Measurements from ENCODE around the gene STAT6.

The STAT6 gene

DNA sequence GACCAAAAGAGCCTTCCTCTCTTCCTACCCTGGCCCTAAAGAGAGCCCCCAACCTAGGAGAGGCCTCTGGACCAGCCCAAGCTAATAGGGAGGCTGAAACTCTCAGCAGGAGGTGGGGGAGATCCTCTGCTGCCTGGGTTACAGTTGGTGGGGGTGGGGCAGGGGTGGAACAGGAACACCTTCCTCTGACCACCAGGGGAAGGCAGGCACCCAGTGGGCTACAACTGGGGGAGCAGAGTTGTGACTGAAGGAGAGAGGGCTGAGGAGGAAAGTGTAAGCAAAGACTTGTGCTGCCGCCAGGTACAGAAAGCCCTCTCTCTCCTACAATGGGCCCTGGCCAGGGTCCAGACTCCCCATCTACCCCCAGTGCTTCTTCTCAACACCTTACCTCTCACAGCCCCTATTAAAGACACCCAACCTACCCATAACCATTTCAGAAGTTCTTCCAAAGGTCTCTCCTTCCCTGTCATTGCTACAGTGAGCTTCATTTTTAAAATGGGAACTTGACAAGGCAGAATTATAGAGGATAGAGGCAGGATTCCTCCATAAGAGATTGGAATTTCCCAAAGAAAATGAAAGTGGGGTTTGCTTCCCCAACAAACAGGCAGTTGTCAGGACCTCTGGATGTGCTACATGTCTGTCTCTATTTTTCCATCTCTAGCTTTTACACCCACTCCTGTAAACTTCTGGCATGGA, 62.6 kb downstream of the STAT6 start:
- H3K4me3 ChIP-seq: no peak overlapping the region
- intact Hi-C loops (cut with DNase I; ENCODE audit: low total_unique reads): no loop called here

DNA sequence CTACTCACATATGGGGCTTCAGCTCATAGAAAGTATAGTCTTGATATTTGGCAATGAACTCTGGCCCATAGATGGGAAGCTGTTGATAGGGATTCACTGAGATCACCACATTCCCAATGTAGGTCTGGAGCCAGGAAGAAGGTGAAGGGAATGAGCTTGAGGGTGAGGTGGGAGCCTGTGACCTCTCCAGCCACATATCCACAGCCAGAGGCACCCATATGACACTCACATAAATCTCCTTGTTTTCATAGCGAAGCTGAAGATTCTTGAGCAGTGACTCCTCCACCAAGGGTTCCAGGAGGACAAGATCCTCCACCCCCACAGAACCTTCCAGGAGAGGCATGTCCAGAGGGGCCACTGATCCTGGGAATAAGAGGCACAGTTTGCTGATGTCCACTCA, 63.2 kb downstream of the STAT6 start:
- intact Hi-C loops (cut with DNase I; ENCODE audit: low total_unique reads): no loop called here
- no peak for TF ChIP-seq CTCF (IDR thresholded peaks at IDR 0.05)

More for the DNA sequence above, 62.6 kb downstream of the STAT6 start:
- Histone ChIP-seq H3K36me3 (no peaks in the 10 kb centered on the region), H3K27me3 (peaks cover 0 to 10% of the 10 kb centered on the region in 2 donors), H3K27ac (no peak overlapping the region), H3K9me3 (no peaks in the 10 kb centered on the region), H3K4me1 (no peaks in the 10 kb centered on the region)
- no peak for DNase-seq
- TF ChIP-seq CTCF (IDR thresholded peaks at IDR 0.05): no peak

GRCh38 chr12:57046947-57047890, 63.9 kb downstream of the STAT6 start:
- intact Hi-C loops (cut with DNase I; ENCODE audit: low total_unique reads): no loop called here
- H3K9me3 ChIP-seq: no peaks in the 10 kb centered on the region
- H3K27me3 ChIP-seq: peaks cover 0 to 10% of the 10 kb centered on the region in 2 donors
- no peak for TF ChIP-seq CTCF (IDR thresholded peaks at IDR 0.05)
- no peak overlapping the region for H3K4me3 ChIP-seq
- no peaks in the 10 kb centered on the region for H3K36me3 ChIP-seq
- DNase-seq: no peak
- H3K27ac ChIP-seq: no peak overlapping the region
- H3K4me1 ChIP-seq: no peaks in the 10 kb centered on the region

More for the DNA sequence above, 63.2 kb downstream of the STAT6 start:
- Histone ChIP-seq H3K4me3 (no peak overlapping the region), H3K4me1 (no peaks in the 10 kb centered on the region), H3K36me3 (no peaks in the 10 kb centered on the region), H3K27ac (no peak overlapping the region), H3K27me3 (peaks cover 0 to 10% of the 10 kb centered on the region in 2 donors), H3K9me3 (no peaks in the 10 kb centered on the region)
- DNase-seq: no peak

- Histone ChIP-seq H3K27ac (no peak overlapping the region), H3K4me3 (no peak overlapping the region), H3K4me1 (no peaks in the 10 kb centered on the region), H3K27me3 (peaks cover 0 to 10% of the 10 kb centered on the region in 2 donors), H3K9me3 (no peaks in the 10 kb centered on the region), H3K36me3 (no peaks in the 10 kb centered on the region)
- no peak for TF ChIP-seq CTCF (IDR thresholded peaks at IDR 0.05)
- no peak for DNase-seq
- intact Hi-C loops (cut with DNase I; ENCODE audit: low total_unique reads): no loop called here
These were observed 64.9 kb downstream of the STAT6 start for GRCh38 chr12:57046086-57046791.

All from tibial artery (tissue), 4 donors.